HG03045 (cell line): ENCODE results near the gene KLK5.
"Not testable (repeated sequence)": the region's sequence is repeated elsewhere in the genome, so short reads cannot be mapped to it uniquely, and the experiment has no call there.

Experiments
- ATAC-seq: cut with Tn5 transposase; IDR thresholded peaks from one replicate; pipeline ENCODE4 v1.9.1; 2021; ENCODE audit warnings: mild to moderate bottlenecking, moderate library complexity; ENCODE audit not compliant: unreplicated experiment

Gene KLK5

GRCh38 chr19:50969810-50970209, 17.0 kb upstream of the KLK5 start:
- not testable (repeated sequence) for ATAC-seq

- no peak for ATAC-seq
Observed at GRCh38 chr19:50969413-50969760, 16.5 kb upstream of the KLK5 start, which contains the start of gene KLK6. Gene KLK6, minus strand, starts transcription at chr19:50969591. Its CDS starts 1,487 bp downstream, at chr19:50968104.

GRCh38 chr19:50968716-50969412, 16.0 kb upstream of the KLK5 start:
- ATAC-seq = no peak

GRCh38 chr19:50967929-50968715, 15.3 kb upstream of the KLK5 start:
- no peak for ATAC-seq

- no peak for ATAC-seq
Observed at GRCh38 chr19:50964266-50964665, 11.4 kb upstream of the KLK5 start.

- no peak for ATAC-seq
Observed at GRCh38 chr19:50963381-50963780, 10.5 kb upstream of the KLK5 start.

GRCh38 chr19:50962245-50962644, 9.4 kb upstream of the KLK5 start:
- ATAC-seq = no peak

GRCh38 chr19:50959731-50960500, 7.1 kb upstream of the KLK5 start:
- no peak for ATAC-seq

GRCh38 chr19:50957587-50957986, 4.7 kb upstream of the KLK5 start:
- ATAC-seq = no peak

- no peak for ATAC-seq
Observed at GRCh38 chr19:50949861-50950260, 3.0 kb downstream of the KLK5 start.

GRCh38 chr19:50947123-50947522, 5.7 kb downstream of the KLK5 start:
- ATAC-seq = no peak

GRCh38 chr19:50944795-50945194, 8.0 kb downstream of the KLK5 start:
- no peak for ATAC-seq

GRCh38 chr19:50943074-50943828, 9.6 kb downstream of the KLK5 start:
- no peak for ATAC-seq

- no peak for ATAC-seq
Observed at GRCh38 chr19:50939596-50939995, 13.2 kb downstream of the KLK5 start.

GRCh38 chr19:50933640-50934039, 19.2 kb downstream of the KLK5 start:
- ATAC-seq = no peak

- ATAC-seq = no peak
Observed at GRCh38 chr19:50932690-50933083, 20.2 kb downstream of the KLK5 start.

- ATAC-seq = no peak
Observed at GRCh38 chr19:50932018-50932689, 20.7 kb downstream of the KLK5 start.

GRCh38 chr19:50931023-50931422, 21.8 kb downstream of the KLK5 start:
- ATAC-seq = no peak

- no peak for ATAC-seq
Observed at GRCh38 chr19:50928831-50929230, 24.0 kb downstream of the KLK5 start.

- ATAC-seq = no peak
Observed at GRCh38 chr19:50926144-50926543, 26.7 kb downstream of the KLK5 start.
